Ishikawa (cell line): ENCODE data around the gene LETMD1.
A peak's percentile ranks its signal among the peaks of the same experiment; 100 is the strongest.

Source experiments
- CREB1 ChIP-seq: IDR thresholded peaks from 2 replicates; pipeline ENCODE4 v1.6.1; 2012; ENCODE audit warnings: low read depth
- EGR1 ChIP-seq: IDR thresholded peaks from 2 replicates; pipeline ENCODE4 v1.6.1; 2012
- EP300 ChIP-seq: IDR thresholded peaks from 2 replicates; pipeline ENCODE4 v1.6.1; 2012; ENCODE audit warnings: borderline replicate concordance
- MAX ChIP-seq: IDR thresholded peaks from 2 replicates; pipeline ENCODE4 v1.6.1; 2012
- NFIC ChIP-seq: IDR thresholded peaks from 2 replicates; pipeline ENCODE4 v1.6.1; 2012
- RAD21 ChIP-seq: IDR thresholded peaks from 2 replicates; pipeline ENCODE4 v1.6.1; 2012; ENCODE audit warnings: low read depth
- REST ChIP-seq: IDR thresholded peaks from 2 replicates; pipeline ENCODE4 v1.6.1; 2012; ENCODE audit warnings: low read depth, mild to moderate bottlenecking
- TAF1 ChIP-seq: IDR thresholded peaks from 2 replicates; pipeline ENCODE4 v1.6.1; 2012; ENCODE audit warnings: low read depth, mild to moderate bottlenecking
- TCF12 ChIP-seq: IDR thresholded peaks from 2 replicates; pipeline ENCODE4 v1.6.1; 2012; ENCODE audit warnings: low read depth
- USF1 ChIP-seq: IDR thresholded peaks from 2 replicates; pipeline ENCODE4 v1.6.1; 2012
- ZBTB7A ChIP-seq: IDR thresholded peaks from 2 replicates; pipeline ENCODE4 v1.6.1; 2012; ENCODE audit warnings: low read depth

- no peak; the same call in 1 of the 2 replicates for TF ChIP-seq CREB1
- TF ChIP-seq EP300, result no peak; the same call in 1 of the 2 replicates
- TF ChIP-seq TAF1, result peak; percentile 77
- TF ChIP-seq NFIC, result peak; percentile 71; the same call in 1 of the 2 replicates
- TF ChIP-seq RAD21, result no peak
- no peak for TF ChIP-seq REST
- TF ChIP-seq ZBTB7A, result peak; percentile 95
- TF ChIP-seq MAX, result peak; percentile 85
- peak; percentile 79 for TF ChIP-seq USF1
- peak; percentile 43; the same call in 1 of the 2 replicates for TF ChIP-seq TCF12
- TF ChIP-seq EGR1, result peak; percentile 99
Observed at GRCh38 chr12:51025836-51026638, 22.1 kb upstream of the LETMD1 start, which contains the start of gene SLC11A2.
